ENCODE data around the gene SLC39A11. TPM values are rescaled to one million over a fixed set of nuclear protein-coding genes. Genes with fewer than 3 reads are reported as not detected.

SLC39A11 gene
- total and polyA plus RNA-seq, 2 experiments from 2014 or later = 11.7 to 16.4 TPM

- WGBS, 2 experiments (ENCODE audit: low coverage in 1 of 2, low lambda C conversion rate in 2 of 2, missing lambda C conversion rate in 2 of 2) = 71 to 76% methylated on average over 3 of the region's 3 CpGs
- DNase-seq = no peak
- no peak for TF ChIP-seq EZH2 (IDR thresholded peaks at IDR 0.05; ENCODE audit: insufficient read depth, poor library complexity, severe bottlenecking)
- TF ChIP-seq EZH2phosphoT487 (IDR thresholded peaks at IDR 0.05; ENCODE audit: insufficient read depth, low read depth) = no peak
- in situ Hi-C loops (cut with MboI) = no loop called here
- H3K4me3 ChIP-seq = no peak overlapping the region
- H3K9me3 ChIP-seq (ENCODE audit: low read depth) = no peaks in the 10 kb centered on the region
- H3K9me2 ChIP-seq (ENCODE audit: insufficient read depth) = no peaks in the 10 kb centered on the region
- H2AFZ ChIP-seq = no peak overlapping the region
- no peaks in the 10 kb centered on the region for H3F3A ChIP-seq (ENCODE audit: insufficient read depth)
- H4K20me1 ChIP-seq (ENCODE audit: insufficient read depth) = no peaks in the 10 kb centered on the region
- H3K4me2 ChIP-seq (ENCODE audit: unreplicated experiment) = no peak overlapping the region
- H3K36me3 ChIP-seq (ENCODE audit: low read depth) = no peaks in the 10 kb centered on the region
- no peaks in the 10 kb centered on the region for H3K4me1 ChIP-seq (ENCODE audit: insufficient read depth)
- H3K79me2 ChIP-seq (ENCODE audit: insufficient read depth) = no peaks in the 10 kb centered on the region
- no peaks in the 10 kb centered on the region for H3K27me3 ChIP-seq (replicated peaks; ENCODE audit: insufficient read depth)
- no peak overlapping the region for H3K9ac ChIP-seq
- no peak overlapping the region for H3K27ac ChIP-seq
Measured at GRCh38 chr17:72811976-72812687, 280.4 kb downstream of the SLC39A11 start.

- Histone ChIP-seq H3K9me3 (ENCODE audit: low read depth) (no peaks in the 10 kb centered on the region), H3K4me2 (ENCODE audit: unreplicated experiment) (no peak overlapping the region), H3F3A (ENCODE audit: insufficient read depth) (no peaks in the 10 kb centered on the region), H3K27me3 (replicated peaks; ENCODE audit: insufficient read depth) (no peaks in the 10 kb centered on the region), H3K4me1 (ENCODE audit: insufficient read depth) (no peaks in the 10 kb centered on the region), H3K4me3 (no peak overlapping the region), H3K9me2 (ENCODE audit: insufficient read depth) (no peaks in the 10 kb centered on the region), H3K9ac (no peak overlapping the region), H3K79me2 (ENCODE audit: insufficient read depth) (no peaks in the 10 kb centered on the region), H2AFZ (no peak overlapping the region), H3K27ac (no peak overlapping the region), H3K36me3 (ENCODE audit: low read depth) (no peaks in the 10 kb centered on the region), H4K20me1 (ENCODE audit: insufficient read depth) (no peaks in the 10 kb centered on the region)
- WGBS, 2 experiments (ENCODE audit: low coverage in 1 of 2, low lambda C conversion rate in 2 of 2, missing lambda C conversion rate in 2 of 2) = 80 to 92% methylated on average over 1 of the region's 1 CpG
- no peak for DNase-seq
- in situ Hi-C loops (cut with MboI) = no loop called here
- no peak for TF ChIP-seq EZH2phosphoT487 (IDR thresholded peaks at IDR 0.05; ENCODE audit: insufficient read depth, low read depth)
Measured at GRCh38 chr17:72810991-72811508, 281.4 kb downstream of the SLC39A11 start.

GRCh38 chr17:72806011-72806410 is 286.5 kb downstream of the SLC39A11 start:
- 86 to 90% methylated on average over 5 of the region's 5 CpGs for whole genome bisulfite sequencing, 2 experiments (ENCODE audit: low coverage in 1 of 2, low lambda C conversion rate in 2 of 2, missing lambda C conversion rate in 2 of 2)
- TF ChIP-seq EZH2 (IDR thresholded peaks at IDR 0.05; ENCODE audit: insufficient read depth, poor library complexity, severe bottlenecking) = no peak
- in situ Hi-C loops (cut with MboI) = no loop called here
- Histone ChIP-seq H3K4me3 (no peak overlapping the region), H3K9ac (no peak overlapping the region), H3K4me1 (ENCODE audit: insufficient read depth) (no peaks in the 10 kb centered on the region), H3K36me3 (ENCODE audit: low read depth) (no peaks in the 10 kb centered on the region), H2AFZ (no peak overlapping the region), H4K20me1 (ENCODE audit: insufficient read depth) (no peaks in the 10 kb centered on the region), H3K9me3 (ENCODE audit: low read depth) (no peaks in the 10 kb centered on the region), H3F3A (ENCODE audit: insufficient read depth) (no peaks in the 10 kb centered on the region), H3K27ac (no peak overlapping the region), H3K79me2 (ENCODE audit: insufficient read depth) (no peaks in the 10 kb centered on the region), H3K4me2 (ENCODE audit: unreplicated experiment) (no peak overlapping the region), H3K27me3 (replicated peaks; ENCODE audit: insufficient read depth) (no peaks in the 10 kb centered on the region), H3K9me2 (ENCODE audit: insufficient read depth) (no peaks in the 10 kb centered on the region)
- no peak for DNase-seq

GRCh38 chr17:72804949-72805707 is 287.4 kb downstream of the SLC39A11 start:
- Histone ChIP-seq H3K9ac (no peak overlapping the region), H3K79me2 (ENCODE audit: insufficient read depth) (no peaks in the 10 kb centered on the region), H3K4me3 (no peak overlapping the region), H3K9me3 (ENCODE audit: low read depth) (no peaks in the 10 kb centered on the region), H3K4me2 (ENCODE audit: unreplicated experiment) (no peak overlapping the region), H4K20me1 (ENCODE audit: insufficient read depth) (no peaks in the 10 kb centered on the region), H3K36me3 (ENCODE audit: low read depth) (no peaks in the 10 kb centered on the region), H3F3A (ENCODE audit: insufficient read depth) (no peaks in the 10 kb centered on the region), H3K27me3 (replicated peaks; ENCODE audit: insufficient read depth) (no peaks in the 10 kb centered on the region), H3K4me1 (ENCODE audit: insufficient read depth) (no peaks in the 10 kb centered on the region), H2AFZ (no peak overlapping the region), H3K27ac (no peak overlapping the region), H3K9me2 (ENCODE audit: insufficient read depth) (no peaks in the 10 kb centered on the region)
- DNase-seq = no peak
- no peak for TF ChIP-seq EZH2phosphoT487 (IDR thresholded peaks at IDR 0.05; ENCODE audit: insufficient read depth, low read depth)
- TF ChIP-seq EZH2 (IDR thresholded peaks at IDR 0.05; ENCODE audit: insufficient read depth, poor library complexity, severe bottlenecking) = no peak
- in situ Hi-C loops (cut with MboI) = no loop called here
- WGBS, 2 experiments (ENCODE audit: low coverage in 1 of 2, low lambda C conversion rate in 2 of 2, missing lambda C conversion rate in 2 of 2) = 83 to 86% methylated on average over 9 of the region's 9 CpGs

Data from GM23248 (cell line).